Measurements from ENCODE around the gene BRDT. TPM values are rescaled to one million over a fixed set of nuclear protein-coding genes. Genes with fewer than 3 reads are reported as not detected.

The BRDT gene
- total RNA-seq, 1 donor from 2014 or later, result not detected

DNA sequence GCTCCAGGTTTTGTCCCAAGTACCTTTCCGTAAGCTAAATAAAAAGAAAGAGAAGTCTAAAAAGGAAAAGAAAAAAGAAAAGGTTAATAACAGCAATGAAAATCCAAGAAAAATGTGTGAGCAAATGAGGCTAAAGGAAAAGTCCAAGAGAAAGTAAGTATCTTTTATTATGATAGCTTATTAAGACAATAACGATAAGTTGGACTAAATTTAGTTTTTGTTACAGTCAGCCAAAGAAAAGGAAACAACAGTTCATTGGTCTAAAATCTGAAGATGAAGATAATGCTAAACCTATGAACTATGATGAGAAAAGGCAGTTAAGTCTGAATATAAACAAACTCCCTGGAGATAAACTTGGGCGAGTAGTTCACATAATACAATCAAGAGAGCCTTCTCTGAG lies 31.5 kb downstream of the BRDT start:
- no peak for FAIRE-seq
- H2AFZ ChIP-seq (ENCODE audit: low read depth, low read length), result no peak overlapping the region
- Mint-ChIP-seq H3K36me3 (ENCODE audit: low read depth, unreplicated experiment) (no peaks in the 10 kb centered on the region), H3K27ac (ENCODE audit: unreplicated experiment) (no peak overlapping the region), H3K27me3 (ENCODE audit: low read depth, unreplicated experiment) (no peaks in the 10 kb centered on the region), H3K4me1 (ENCODE audit: low read depth, unreplicated experiment) (no peaks in the 10 kb centered on the region), H3K4me3 (ENCODE audit: unreplicated experiment) (no peak overlapping the region), H3K9me3 (ENCODE audit: unreplicated experiment) (no peaks in the 10 kb centered on the region)
- no peak overlapping the region for H3K27ac ChIP-seq (ENCODE audit: low read depth, low read length)
- H3K4me3 ChIP-seq (ENCODE audit: insufficient read depth, low read depth, low read length), result no peak overlapping the region
- no peak for TF ChIP-seq EZH2 (IDR thresholded peaks at IDR 0.05; ENCODE audit: insufficient read depth, low read length)
- TF ChIP-seq, protein P1, sequence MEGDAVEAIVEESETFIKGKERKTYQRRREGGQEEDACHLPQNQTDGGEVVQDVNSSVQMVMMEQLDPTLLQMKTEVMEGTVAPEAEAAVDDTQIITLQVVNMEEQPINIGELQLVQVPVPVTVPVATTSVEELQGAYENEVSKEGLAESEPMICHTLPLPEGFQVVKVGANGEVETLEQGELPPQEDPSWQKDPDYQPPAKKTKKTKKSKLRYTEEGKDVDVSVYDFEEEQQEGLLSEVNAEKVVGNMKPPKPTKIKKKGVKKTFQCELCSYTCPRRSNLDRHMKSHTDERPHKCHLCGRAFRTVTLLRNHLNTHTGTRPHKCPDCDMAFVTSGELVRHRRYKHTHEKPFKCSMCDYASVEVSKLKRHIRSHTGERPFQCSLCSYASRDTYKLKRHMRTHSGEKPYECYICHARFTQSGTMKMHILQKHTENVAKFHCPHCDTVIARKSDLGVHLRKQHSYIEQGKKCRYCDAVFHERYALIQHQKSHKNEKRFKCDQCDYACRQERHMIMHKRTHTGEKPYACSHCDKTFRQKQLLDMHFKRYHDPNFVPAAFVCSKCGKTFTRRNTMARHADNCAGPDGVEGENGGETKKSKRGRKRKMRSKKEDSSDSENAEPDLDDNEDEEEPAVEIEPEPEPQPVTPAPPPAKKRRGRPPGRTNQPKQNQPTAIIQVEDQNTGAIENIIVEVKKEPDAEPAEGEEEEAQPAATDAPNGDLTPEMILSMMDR (IDR thresholded peaks at IDR 0.05; ENCODE audit: insufficient read depth, low read depth, low read length), result no peak
- H3K9me3 ChIP-seq (ENCODE audit: insufficient read depth, low read depth, low read length), result no peaks in the 10 kb centered on the region
- H3K4me2 ChIP-seq (ENCODE audit: low read length), result no peak overlapping the region
- no peaks in the 10 kb centered on the region for H3K36me3 ChIP-seq (ENCODE audit: insufficient read depth, low read length)
- H3K79me2 ChIP-seq (ENCODE audit: insufficient read depth, low read length), result no peaks in the 10 kb centered on the region
- no peaks in the 10 kb centered on the region for H4K20me1 ChIP-seq (ENCODE audit: insufficient read depth, low read length)
- no peaks in the 10 kb centered on the region for H3K27me3 ChIP-seq (ENCODE audit: insufficient read depth, low read length)
- DNase-seq (ENCODE audit: low read depth), result no peak
- H3K9ac ChIP-seq (ENCODE audit: low read length), result no peak overlapping the region
- H3K4me1 ChIP-seq (ENCODE audit: insufficient read depth, low read length), result no peaks in the 10 kb centered on the region

DNA sequence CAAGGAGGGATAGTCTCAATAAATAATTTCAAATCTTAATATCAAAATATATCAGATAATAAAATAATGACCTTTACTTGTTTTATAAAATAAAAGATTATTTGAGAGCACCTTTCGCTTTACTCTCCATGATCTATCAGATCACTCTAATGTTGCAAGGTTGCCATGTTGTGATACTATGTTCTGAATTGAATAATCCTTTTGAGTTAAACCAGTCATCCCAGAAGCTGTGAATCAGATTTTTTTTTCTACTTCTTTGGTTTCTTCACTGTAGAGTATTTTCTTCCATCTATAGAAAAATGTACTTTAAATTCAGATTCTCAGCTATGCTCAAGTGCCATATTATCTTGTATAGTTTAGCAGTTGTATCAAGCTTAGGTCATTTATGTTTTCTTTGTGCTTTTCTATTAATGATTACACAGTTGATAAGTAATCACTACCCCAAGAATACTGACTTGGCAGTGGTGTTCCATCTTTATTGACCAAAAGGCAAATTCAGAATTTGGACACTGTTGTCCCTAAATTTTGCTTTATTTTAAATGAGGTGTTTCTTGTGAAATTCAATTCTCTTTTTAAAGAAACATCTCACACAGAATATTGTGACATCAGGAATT lies 32.9 kb downstream of the BRDT start:
- FAIRE-seq, result peak; percentile 17
- Mint-ChIP-seq H3K27ac (ENCODE audit: unreplicated experiment) (no peak overlapping the region), H3K27me3 (ENCODE audit: low read depth, unreplicated experiment) (no peaks in the 10 kb centered on the region), H3K36me3 (ENCODE audit: low read depth, unreplicated experiment) (no peaks in the 10 kb centered on the region), H3K9me3 (ENCODE audit: unreplicated experiment) (no peaks in the 10 kb centered on the region), H3K4me1 (ENCODE audit: low read depth, unreplicated experiment) (no peaks in the 10 kb centered on the region), H3K4me3 (ENCODE audit: unreplicated experiment) (no peak overlapping the region)
- H3K79me2 ChIP-seq (ENCODE audit: insufficient read depth, low read length), result no peaks in the 10 kb centered on the region
- no peaks in the 10 kb centered on the region for H4K20me1 ChIP-seq (ENCODE audit: insufficient read depth, low read length)
- H3K27me3 ChIP-seq (ENCODE audit: insufficient read depth, low read length), result no peaks in the 10 kb centered on the region
- H3K4me2 ChIP-seq (ENCODE audit: low read length), result no peak overlapping the region
- no peak overlapping the region for H2AFZ ChIP-seq (ENCODE audit: low read depth, low read length)
- H3K27ac ChIP-seq (ENCODE audit: low read depth, low read length), result no peak overlapping the region
- no peak overlapping the region for H3K9ac ChIP-seq (ENCODE audit: low read length)
- no peak for TF ChIP-seq EZH2 (IDR thresholded peaks at IDR 0.05; ENCODE audit: insufficient read depth, low read length)
- TF ChIP-seq, protein P1 (IDR thresholded peaks at IDR 0.05; ENCODE audit: insufficient read depth, low read depth, low read length), result no peak
- no peaks in the 10 kb centered on the region for H3K9me3 ChIP-seq (ENCODE audit: insufficient read depth, low read depth, low read length)
- H3K4me3 ChIP-seq (ENCODE audit: insufficient read depth, low read depth, low read length), result no peak overlapping the region
- H3K4me1 ChIP-seq (ENCODE audit: insufficient read depth, low read length), result no peaks in the 10 kb centered on the region
- no peak for DNase-seq (ENCODE audit: low read depth)
- H3K36me3 ChIP-seq (ENCODE audit: insufficient read depth, low read length), result no peaks in the 10 kb centered on the region

DNA sequence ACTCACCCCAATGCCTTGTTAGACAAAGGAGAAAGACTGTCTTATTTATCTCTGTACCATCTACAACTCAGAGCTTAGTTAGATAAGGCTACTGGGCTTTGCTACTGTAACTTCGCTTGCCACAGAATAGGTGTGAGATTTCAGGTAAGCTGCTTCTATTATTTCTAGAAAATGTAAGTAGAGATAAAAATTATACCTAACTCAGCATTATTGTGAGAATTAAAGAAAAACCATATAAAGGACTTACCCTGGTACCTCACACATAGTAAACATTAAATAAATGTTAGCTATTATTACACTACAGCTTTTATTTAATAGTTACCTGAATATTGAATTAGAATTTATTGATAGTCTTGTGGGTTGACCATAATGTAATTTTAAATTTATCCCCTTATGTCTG lies 44.1 kb downstream of the BRDT start:
- Mint-ChIP-seq H3K27ac (ENCODE audit: unreplicated experiment) (no peak overlapping the region), H3K4me1 (ENCODE audit: low read depth, unreplicated experiment) (no peaks in the 10 kb centered on the region), H3K9me3 (ENCODE audit: unreplicated experiment) (no peaks in the 10 kb centered on the region), H3K27me3 (ENCODE audit: low read depth, unreplicated experiment) (no peaks in the 10 kb centered on the region), H3K4me3 (ENCODE audit: unreplicated experiment) (no peak overlapping the region), H3K36me3 (ENCODE audit: low read depth, unreplicated experiment) (no peaks in the 10 kb centered on the region)
- no peak overlapping the region for H3K27ac ChIP-seq (ENCODE audit: low read depth, low read length)
- H4K20me1 ChIP-seq (ENCODE audit: insufficient read depth, low read length), result no peaks in the 10 kb centered on the region
- no peak for FAIRE-seq
- no peaks in the 10 kb centered on the region for H3K27me3 ChIP-seq (ENCODE audit: insufficient read depth, low read length)
- H2AFZ ChIP-seq (ENCODE audit: low read depth, low read length), result no peak overlapping the region
- TF ChIP-seq, protein P1 (IDR thresholded peaks at IDR 0.05; ENCODE audit: insufficient read depth, low read depth, low read length), result no peak
- TF ChIP-seq EZH2 (IDR thresholded peaks at IDR 0.05; ENCODE audit: insufficient read depth, low read length), result no peak
- no peak overlapping the region for H3K4me2 ChIP-seq (ENCODE audit: low read length)
- H3K9me3 ChIP-seq (ENCODE audit: insufficient read depth, low read depth, low read length), result no peaks in the 10 kb centered on the region
- H3K4me3 ChIP-seq (ENCODE audit: insufficient read depth, low read depth, low read length), result no peak overlapping the region
- H3K4me1 ChIP-seq (ENCODE audit: insufficient read depth, low read length), result no peaks in the 10 kb centered on the region
- H3K36me3 ChIP-seq (ENCODE audit: insufficient read depth, low read length), result no peaks in the 10 kb centered on the region
- H3K9ac ChIP-seq (ENCODE audit: low read length), result no peak overlapping the region
- no peaks in the 10 kb centered on the region for H3K79me2 ChIP-seq (ENCODE audit: insufficient read depth, low read length)
- no peak for DNase-seq (ENCODE audit: low read depth)

Measured in astrocyte (in vitro differentiated cells and primary cell).